Natural killer cell (primary cell): Measurements from ENCODE around the gene NEDD4L. TPM values are rescaled to one million over a fixed set of nuclear protein-coding genes. Genes with fewer than 3 reads are reported as not detected.

Source experiments
- ATAC-seq, 3 donors: fragments of 150-1000 bp in 2 of 3; fragments of 200-7000 bp in 1 of 3; cut with Tn5 transposase; 1 replicate in 1 of 3; 2 replicates in 2 of 3; pipeline ENCODE4 v1.10.0; 2021; ENCODE audit warnings: mild to moderate bottlenecking in 2 of 3, moderate library complexity in 2 of 3
- DNase-seq, 2 donors: peaks; one replicate each; pipeline versions ENCODE4 v3.0.0 to v3.0.0-alpha.2; 2013 to 2021; ENCODE audit warnings: mixed read lengths in 1 of 2
- H3K27ac ChIP-seq: one replicate; pipeline ENCODE4 v1.5.1; 2013; ENCODE audit warnings: mild to moderate bottlenecking, low read length
- H3K27me3 ChIP-seq: one replicate; pipeline ENCODE4 v1.6.1; 2013; ENCODE audit warnings: low read length; ENCODE audit not compliant: control insufficient read depth, insufficient read depth
- H3K36me3 ChIP-seq: one replicate; pipeline ENCODE4 v1.6.1; 2013; ENCODE audit warnings: low read length; ENCODE audit not compliant: control insufficient read depth, insufficient read depth
- H3K4me1 ChIP-seq: one replicate; pipeline ENCODE4 v1.6.1; 2013; ENCODE audit warnings: low read length; ENCODE audit not compliant: control insufficient read depth, insufficient read depth
- H3K4me3 ChIP-seq: one replicate; pipeline ENCODE4 v1.5.1; 2013; ENCODE audit warnings: low read length
- H3K9me3 ChIP-seq: one replicate; pipeline ENCODE4 v1.6.1; 2013; ENCODE audit warnings: low read length; ENCODE audit not compliant: control insufficient read depth, insufficient read depth
- H3K27ac Mint-ChIP-seq, 2 donors: one replicate each; pipeline ENCODE4 v1.8.0; 2022; ENCODE audit warnings: mild to moderate bottlenecking in 2 of 2, mixed read lengths in 2 of 2, moderate library complexity in 1 of 2
- H3K27me3 Mint-ChIP-seq, 2 donors: one replicate each; pipeline ENCODE4 v1.8.0; 2022; ENCODE audit warnings: low read depth in 2 of 2, mixed read lengths in 2 of 2
- H3K36me3 Mint-ChIP-seq: one replicate; pipeline ENCODE4 v1.8.0; 2022; ENCODE audit warnings: mixed read lengths
- H3K4me1 Mint-ChIP-seq, 2 donors: one replicate each; pipeline ENCODE4 v1.8.0; 2022; ENCODE audit warnings: mixed read lengths in 2 of 2
- H3K4me3 Mint-ChIP-seq: one replicate; pipeline ENCODE4 v1.8.0; 2022; ENCODE audit warnings: mild to moderate bottlenecking, moderate library complexity, mixed read lengths
- H3K9me3 Mint-ChIP-seq, 2 donors: one replicate each; pipeline ENCODE4 v1.8.0; 2022; ENCODE audit warnings: mixed read lengths in 2 of 2
- CTCF ChIP-seq: fragments of 200-600 bp; IDR thresholded peaks from one replicate; pipeline ENCODE4 v1.8.0; 2022; ENCODE audit warnings: antibody characterized with exemption
- WGBS: methylation state at CpG from one replicate; pipeline ENCODE4 v1.1.7; 2013; ENCODE audit warnings: missing lambda C conversion rate; ENCODE audit not compliant: insufficient coverage; 5-methylcytosine and 5-hydroxymethylcytosine counted together
- intact Hi-C: fragments of 100-400 bp; cut with micrococcal nuclease; formaldehyde crosslinking; loops from one replicate; pipeline ENCODE4 v1.14.2; 2022
- total RNA-seq, 4 donors: library from RNA; stranded (reverse); fragments of 120-200 nt in 1 of 4; gene quantifications; one replicate each; pipeline versions ENCODE4 v1.2.3 to v1.2.4, GENCODE V29; 2013 to 2022

Gene NEDD4L
- total RNA-seq, 3 donors from 2014 or later (not counting 1 experiment from before 2014, with no cell fraction given) = 3.4 to 15.3 (median 14.3) TPM

GRCh38 chr18:58270396-58270795 is 226.4 kb downstream of the NEDD4L start:
- peaks cover 0 to 9% of the 10 kb centered on the region in 2 donors for H3K4me1 Mint-ChIP-seq
- Histone ChIP-seq H3K27me3 (no peaks in the 10 kb centered on the region), H3K36me3 (no peaks in the 10 kb centered on the region), H3K4me3 (no peak overlapping the region), H3K4me1 (no peaks in the 10 kb centered on the region), H3K27ac (no peak overlapping the region), H3K9me3 (no peaks in the 10 kb centered on the region)
- ATAC-seq (no peak), DNase-seq (no peak)
- 90% methylated on average over 4 of the region's 4 CpGs for WGBS
- TF ChIP-seq CTCF = no peak
- no peaks in the 10 kb centered on the region for H3K27me3 Mint-ChIP-seq
- no peaks in the 10 kb centered on the region for H3K9me3 Mint-ChIP-seq
- H3K36me3 Mint-ChIP-seq = no peaks in the 10 kb centered on the region
- no peak overlapping the region for H3K4me3 Mint-ChIP-seq
- H3K27ac Mint-ChIP-seq = no peak overlapping the region
- intact Hi-C loops = no loop called here

- no peak for ATAC-seq
- peaks cover 0 to under 1% of the 10 kb centered on the region in 2 donors for H3K27me3 Mint-ChIP-seq
- H3K27ac Mint-ChIP-seq = no peak overlapping the region
- Histone ChIP-seq H3K27me3 (no peaks in the 10 kb centered on the region), H3K9me3 (no peaks in the 10 kb centered on the region), H3K4me3 (no peak overlapping the region), H3K27ac (no peak overlapping the region), H3K36me3 (no peaks in the 10 kb centered on the region), H3K4me1 (no peaks in the 10 kb centered on the region)
- intact Hi-C loops = no loop called here
- no peaks in the 10 kb centered on the region for H3K9me3 Mint-ChIP-seq
- peaks cover 0 to 9% of the 10 kb centered on the region in 2 donors for H3K4me1 Mint-ChIP-seq
- no peaks in the 10 kb centered on the region for H3K36me3 Mint-ChIP-seq
- TF ChIP-seq CTCF = no peak
- no peak overlapping the region for H3K4me3 Mint-ChIP-seq
- no peak for DNase-seq
- WGBS = no CpG with 5 or more reads among the region's 2 CpGs
Observed at GRCh38 chr18:58271770-58272169, 227.7 kb downstream of the NEDD4L start.

GRCh38 chr18:58272209-58272608 is 228.2 kb downstream of the NEDD4L start:
- no peak for TF ChIP-seq CTCF
- WGBS = 96% methylated on average over 5 of the region's 6 CpGs
- Histone ChIP-seq H3K4me1 (no peaks in the 10 kb centered on the region), H3K27me3 (no peaks in the 10 kb centered on the region), H3K4me3 (no peak overlapping the region), H3K9me3 (no peaks in the 10 kb centered on the region), H3K36me3 (no peaks in the 10 kb centered on the region), H3K27ac (no peak overlapping the region)
- Mint-ChIP-seq H3K4me1 (peaks cover 0 to 9% of the 10 kb centered on the region in 2 donors), H3K9me3 (no peaks in the 10 kb centered on the region), H3K36me3 (no peaks in the 10 kb centered on the region), H3K27ac (no peak overlapping the region), H3K27me3 (peaks cover 0 to 5% of the 10 kb centered on the region in 2 donors), H3K4me3 (no peak overlapping the region)
- intact Hi-C loops = no loop called here
- DNase-seq = no peak
- ATAC-seq = no peak

GRCh38 chr18:58272779-58273435 is 228.9 kb downstream of the NEDD4L start:
- H3K36me3 ChIP-seq = no peaks in the 10 kb centered on the region
- no peak overlapping the region for H3K27ac ChIP-seq
- H3K36me3 Mint-ChIP-seq = no peaks in the 10 kb centered on the region
- 85% methylated on average over 7 of the region's 7 CpGs for WGBS
- no peaks in the 10 kb centered on the region for H3K9me3 ChIP-seq
- peaks cover 0 to 9% of the 10 kb centered on the region in 2 donors for H3K4me1 Mint-ChIP-seq
- H3K4me1 ChIP-seq = no peaks in the 10 kb centered on the region
- ATAC-seq (no peak), DNase-seq (peak in 1 of 2 donors; percentile 23)
- H3K9me3 Mint-ChIP-seq = no peaks in the 10 kb centered on the region
- no peaks in the 10 kb centered on the region for H3K27me3 ChIP-seq
- H3K27ac Mint-ChIP-seq = no peak overlapping the region
- no peak overlapping the region for H3K4me3 ChIP-seq
- H3K4me3 Mint-ChIP-seq = no peak overlapping the region
- peaks cover 0 to 6% of the 10 kb centered on the region in 2 donors for H3K27me3 Mint-ChIP-seq
- intact Hi-C loops = no loop called here
- TF ChIP-seq CTCF = no peak
